ENCODE data around the gene CILP2. TPM values are rescaled to one million over a fixed set of nuclear protein-coding genes. Genes with fewer than 3 reads are reported as not detected.

CILP2 gene
- total and polyA plus RNA-seq, 4 donors = 0.08 to 0.42 (median 0.09) TPM; not detected in 1

DNA sequence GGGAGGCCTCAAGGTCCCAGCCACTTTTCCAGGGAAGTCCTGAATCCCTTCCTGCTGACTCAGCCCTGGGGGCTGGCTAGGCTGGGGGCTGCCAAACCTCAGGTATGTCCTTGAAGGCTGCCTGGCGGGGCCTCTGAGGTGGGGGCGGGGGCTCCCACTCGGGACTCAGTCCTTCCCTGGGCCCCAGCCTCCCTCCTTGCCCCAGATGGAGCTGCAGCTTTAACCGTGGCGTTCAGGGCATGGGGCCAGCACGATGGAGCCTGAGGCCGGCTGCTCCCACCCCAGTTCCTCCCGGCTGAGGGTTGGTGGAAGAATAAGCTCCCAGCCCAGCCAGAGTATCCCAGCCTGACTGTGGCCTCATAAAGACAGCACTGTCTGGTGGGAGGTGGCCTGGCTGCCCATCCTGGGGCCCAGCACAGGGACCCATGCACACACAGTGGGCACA is 12.4 kb downstream of the CILP2 start:
- Histone ChIP-seq H3K4me1 (ENCODE audit: control insufficient read depth in 4 of 4, insufficient read depth in 4 of 4, low read length in 3 of 4) (no peaks in the 10 kb centered on the region), H3K36me3 (ENCODE audit: control insufficient read depth in 4 of 4, insufficient read depth in 3 of 4, low read depth in 1 of 4, low read length in 3 of 4) (no peaks in the 10 kb centered on the region), H3K27me3 (ENCODE audit: control insufficient read depth in 4 of 4, insufficient read depth in 4 of 4, low read length in 3 of 4) (peaks cover 0 to 5% (median 0%) of the 10 kb centered on the region in 4 donors), H3K9ac (ENCODE audit: low read depth in 1 of 2, low read length in 2 of 2) (no peak overlapping the region), H3K27ac (ENCODE audit: low read depth in 1 of 2, low read length in 2 of 2) (no peak overlapping the region), H3K4me3 (ENCODE audit: low read depth in 1 of 3, low read length in 3 of 3) (no peak overlapping the region), H3K9me3 (ENCODE audit: control insufficient read depth in 4 of 4, low read length in 3 of 4) (no peaks in the 10 kb centered on the region)
- WGBS = 59% methylated on average over 8 of the region's 8 CpGs
- TF ChIP-seq, protein P1, sequence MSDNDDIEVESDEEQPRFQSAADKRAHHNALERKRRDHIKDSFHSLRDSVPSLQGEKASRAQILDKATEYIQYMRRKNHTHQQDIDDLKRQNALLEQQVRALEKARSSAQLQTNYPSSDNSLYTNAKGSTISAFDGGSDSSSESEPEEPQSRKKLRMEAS (IDR thresholded peaks at IDR 0.05) = no peak
- TF ChIP-seq EGR1 (IDR thresholded peaks at IDR 0.05; ENCODE audit: low read depth in 2 of 2) (no peak), NR2F2 (IDR thresholded peaks at IDR 0.05) (no peak), TAF1 (conservative IDR thresholded peaks at IDR 0.05) (no peak), HNF4G (IDR thresholded peaks at IDR 0.05) (no peak), GABPA (IDR thresholded peaks at IDR 0.05 in 1 of 2, conservative IDR thresholded peaks at IDR 0.05 in 1 of 2) (no peak), RXRA (IDR thresholded peaks at IDR 0.05) (no peak), SP1 (IDR thresholded peaks at IDR 0.05) (no peak), YY1 (IDR thresholded peaks at IDR 0.05) (no peak), FOXA1 (IDR thresholded peaks at IDR 0.05) (no peak), JUND (IDR thresholded peaks at IDR 0.05) (no peak), FOXA2 (IDR thresholded peaks at IDR 0.05) (no peak)
- TF ChIP-seq, protein P2, sequence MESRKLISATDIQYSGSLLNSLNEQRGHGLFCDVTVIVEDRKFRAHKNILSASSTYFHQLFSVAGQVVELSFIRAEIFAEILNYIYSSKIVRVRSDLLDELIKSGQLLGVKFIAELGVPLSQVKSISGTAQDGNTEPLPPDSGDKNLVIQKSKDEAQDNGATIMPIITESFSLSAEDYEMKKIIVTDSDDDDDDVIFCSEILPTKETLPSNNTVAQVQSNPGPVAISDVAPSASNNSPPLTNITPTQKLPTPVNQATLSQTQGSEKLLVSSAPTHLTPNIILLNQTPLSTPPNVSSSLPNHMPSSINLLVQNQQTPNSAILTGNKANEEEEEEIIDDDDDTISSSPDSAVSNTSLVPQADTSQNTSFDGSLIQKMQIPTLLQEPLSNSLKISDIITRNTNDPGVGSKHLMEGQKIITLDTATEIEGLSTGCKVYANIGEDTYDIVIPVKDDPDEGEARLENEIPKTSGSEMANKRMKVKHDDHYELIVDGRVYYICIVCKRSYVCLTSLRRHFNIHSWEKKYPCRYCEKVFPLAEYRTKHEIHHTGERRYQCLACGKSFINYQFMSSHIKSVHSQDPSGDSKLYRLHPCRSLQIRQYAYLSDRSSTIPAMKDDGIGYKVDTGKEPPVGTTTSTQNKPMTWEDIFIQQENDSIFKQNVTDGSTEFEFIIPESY (IDR thresholded peaks at IDR 0.05) = no peak
- TF ChIP-seq, protein P3, sequence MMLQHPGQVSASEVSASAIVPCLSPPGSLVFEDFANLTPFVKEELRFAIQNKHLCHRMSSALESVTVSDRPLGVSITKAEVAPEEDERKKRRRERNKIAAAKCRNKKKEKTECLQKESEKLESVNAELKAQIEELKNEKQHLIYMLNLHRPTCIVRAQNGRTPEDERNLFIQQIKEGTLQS (IDR thresholded peaks at IDR 0.05) = no peak
- TF ChIP-seq, protein P4, sequence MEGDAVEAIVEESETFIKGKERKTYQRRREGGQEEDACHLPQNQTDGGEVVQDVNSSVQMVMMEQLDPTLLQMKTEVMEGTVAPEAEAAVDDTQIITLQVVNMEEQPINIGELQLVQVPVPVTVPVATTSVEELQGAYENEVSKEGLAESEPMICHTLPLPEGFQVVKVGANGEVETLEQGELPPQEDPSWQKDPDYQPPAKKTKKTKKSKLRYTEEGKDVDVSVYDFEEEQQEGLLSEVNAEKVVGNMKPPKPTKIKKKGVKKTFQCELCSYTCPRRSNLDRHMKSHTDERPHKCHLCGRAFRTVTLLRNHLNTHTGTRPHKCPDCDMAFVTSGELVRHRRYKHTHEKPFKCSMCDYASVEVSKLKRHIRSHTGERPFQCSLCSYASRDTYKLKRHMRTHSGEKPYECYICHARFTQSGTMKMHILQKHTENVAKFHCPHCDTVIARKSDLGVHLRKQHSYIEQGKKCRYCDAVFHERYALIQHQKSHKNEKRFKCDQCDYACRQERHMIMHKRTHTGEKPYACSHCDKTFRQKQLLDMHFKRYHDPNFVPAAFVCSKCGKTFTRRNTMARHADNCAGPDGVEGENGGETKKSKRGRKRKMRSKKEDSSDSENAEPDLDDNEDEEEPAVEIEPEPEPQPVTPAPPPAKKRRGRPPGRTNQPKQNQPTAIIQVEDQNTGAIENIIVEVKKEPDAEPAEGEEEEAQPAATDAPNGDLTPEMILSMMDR (IDR thresholded peaks at IDR 0.05; ENCODE audit: low read depth, low read length, missing input control) = no peak
- TF ChIP-seq, protein P5, sequence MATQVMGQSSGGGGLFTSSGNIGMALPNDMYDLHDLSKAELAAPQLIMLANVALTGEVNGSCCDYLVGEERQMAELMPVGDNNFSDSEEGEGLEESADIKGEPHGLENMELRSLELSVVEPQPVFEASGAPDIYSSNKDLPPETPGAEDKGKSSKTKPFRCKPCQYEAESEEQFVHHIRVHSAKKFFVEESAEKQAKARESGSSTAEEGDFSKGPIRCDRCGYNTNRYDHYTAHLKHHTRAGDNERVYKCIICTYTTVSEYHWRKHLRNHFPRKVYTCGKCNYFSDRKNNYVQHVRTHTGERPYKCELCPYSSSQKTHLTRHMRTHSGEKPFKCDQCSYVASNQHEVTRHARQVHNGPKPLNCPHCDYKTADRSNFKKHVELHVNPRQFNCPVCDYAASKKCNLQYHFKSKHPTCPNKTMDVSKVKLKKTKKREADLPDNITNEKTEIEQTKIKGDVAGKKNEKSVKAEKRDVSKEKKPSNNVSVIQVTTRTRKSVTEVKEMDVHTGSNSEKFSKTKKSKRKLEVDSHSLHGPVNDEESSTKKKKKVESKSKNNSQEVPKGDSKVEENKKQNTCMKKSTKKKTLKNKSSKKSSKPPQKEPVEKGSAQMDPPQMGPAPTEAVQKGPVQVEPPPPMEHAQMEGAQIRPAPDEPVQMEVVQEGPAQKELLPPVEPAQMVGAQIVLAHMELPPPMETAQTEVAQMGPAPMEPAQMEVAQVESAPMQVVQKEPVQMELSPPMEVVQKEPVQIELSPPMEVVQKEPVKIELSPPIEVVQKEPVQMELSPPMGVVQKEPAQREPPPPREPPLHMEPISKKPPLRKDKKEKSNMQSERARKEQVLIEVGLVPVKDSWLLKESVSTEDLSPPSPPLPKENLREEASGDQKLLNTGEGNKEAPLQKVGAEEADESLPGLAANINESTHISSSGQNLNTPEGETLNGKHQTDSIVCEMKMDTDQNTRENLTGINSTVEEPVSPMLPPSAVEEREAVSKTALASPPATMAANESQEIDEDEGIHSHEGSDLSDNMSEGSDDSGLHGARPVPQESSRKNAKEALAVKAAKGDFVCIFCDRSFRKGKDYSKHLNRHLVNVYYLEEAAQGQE (IDR thresholded peaks at IDR 0.05) = no peak
- no peak for DNase-seq (ENCODE audit: low spot score)

Measured in liver (tissue), 9 donors.